Lower lobe of right lung (tissue), 2 donors: ENCODE measurements around the gene OTX1. TPM values are rescaled to one million over a fixed set of nuclear protein-coding genes. Genes with fewer than 3 reads are reported as not detected.

Experiments used
- ATAC-seq, 2 donors: fragments of 200-7000 bp; cut with Tn5 transposase; one replicate each; pipeline ENCODE4 v1.9.1; 2020 to 2022; ENCODE audit warnings: mild to moderate bottlenecking in 2 of 2, moderate library complexity in 2 of 2
- DNase-seq: peaks from one replicate; pipeline ENCODE4 v3.0.0-alpha.2; 2020
- H3K27ac ChIP-seq: fragments of 200-600 bp; one replicate; pipeline ENCODE4 v1.8.0; 2022
- H3K27me3 ChIP-seq: fragments of 200-600 bp; one replicate; pipeline ENCODE4 v1.8.0; 2022; ENCODE audit warnings: low read depth
- H3K36me3 ChIP-seq: fragments of 200-600 bp; one replicate; pipeline ENCODE4 v1.8.0; 2022; ENCODE audit warnings: mild to moderate bottlenecking
- H3K4me1 ChIP-seq: fragments of 200-600 bp; one replicate; pipeline ENCODE4 v1.8.0; 2022
- H3K4me3 ChIP-seq: fragments of 200-600 bp; one replicate; pipeline ENCODE4 v1.8.0; 2022; ENCODE audit warnings: mild to moderate bottlenecking
- H3K9me3 ChIP-seq: fragments of 200-600 bp; one replicate; pipeline ENCODE4 v1.8.0; 2022
- intact Hi-C: fragments of 100-400 bp; cut with DNase I; formaldehyde crosslinking; loops from one replicate; pipeline ENCODE4 v1.11.0; 2022
- total RNA-seq: library from RNA; stranded (reverse); fragmentation: NEBNext Ultra II Directional; extraction: Animal tissue kit (Norgen Biotek cat#: 25700); gene quantifications from one replicate; pipeline ENCODE4 v1.2.1, GENCODE V29; 2021
- TF ChIP-seq, protein P1 (sequence below): fragments of 200-600 bp; IDR thresholded peaks from one replicate; pipeline ENCODE4 v1.8.0; 2022; ENCODE audit warnings: antibody characterized with exemption, mild to moderate bottlenecking
- donor health status: DM: no; HTN: yes; CAD: no; lungs with severe emphysema.

The OTX1 gene
- total RNA-seq, 1 donor from 2014 or later = 0.27 TPM

DNA sequence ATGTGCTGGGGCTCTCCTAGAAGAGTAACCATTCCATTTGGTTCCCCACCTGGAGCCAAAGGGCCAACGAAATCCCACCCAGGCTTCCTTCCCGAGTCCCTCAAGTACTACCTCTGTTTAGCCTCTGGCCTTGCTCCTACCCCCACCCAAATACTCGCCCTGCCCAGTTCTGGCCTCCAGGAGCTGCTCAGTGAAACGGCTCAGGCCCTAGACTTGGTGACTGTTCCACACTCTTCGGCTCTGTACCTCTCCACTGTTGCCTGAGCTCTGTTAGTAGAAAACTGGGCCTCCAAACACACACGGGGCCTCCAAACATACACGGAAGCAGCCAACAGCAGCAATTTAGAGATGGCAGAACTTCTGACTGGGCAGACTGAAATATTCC, 4.2 kb downstream of the OTX1 start:
- ATAC-seq = no peak
- no peaks in the 10 kb centered on the region for H3K36me3 ChIP-seq
- H3K9me3 ChIP-seq = no peaks in the 10 kb centered on the region
- TF ChIP-seq, protein P1, sequence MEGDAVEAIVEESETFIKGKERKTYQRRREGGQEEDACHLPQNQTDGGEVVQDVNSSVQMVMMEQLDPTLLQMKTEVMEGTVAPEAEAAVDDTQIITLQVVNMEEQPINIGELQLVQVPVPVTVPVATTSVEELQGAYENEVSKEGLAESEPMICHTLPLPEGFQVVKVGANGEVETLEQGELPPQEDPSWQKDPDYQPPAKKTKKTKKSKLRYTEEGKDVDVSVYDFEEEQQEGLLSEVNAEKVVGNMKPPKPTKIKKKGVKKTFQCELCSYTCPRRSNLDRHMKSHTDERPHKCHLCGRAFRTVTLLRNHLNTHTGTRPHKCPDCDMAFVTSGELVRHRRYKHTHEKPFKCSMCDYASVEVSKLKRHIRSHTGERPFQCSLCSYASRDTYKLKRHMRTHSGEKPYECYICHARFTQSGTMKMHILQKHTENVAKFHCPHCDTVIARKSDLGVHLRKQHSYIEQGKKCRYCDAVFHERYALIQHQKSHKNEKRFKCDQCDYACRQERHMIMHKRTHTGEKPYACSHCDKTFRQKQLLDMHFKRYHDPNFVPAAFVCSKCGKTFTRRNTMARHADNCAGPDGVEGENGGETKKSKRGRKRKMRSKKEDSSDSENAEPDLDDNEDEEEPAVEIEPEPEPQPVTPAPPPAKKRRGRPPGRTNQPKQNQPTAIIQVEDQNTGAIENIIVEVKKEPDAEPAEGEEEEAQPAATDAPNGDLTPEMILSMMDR = no peak
- peaks cover 79% of the 10 kb centered on the region for H3K4me1 ChIP-seq
- no peak for DNase-seq
- no peak overlapping the region for H3K4me3 ChIP-seq
- intact Hi-C loops = no loop called here
- H3K27ac ChIP-seq = no peak overlapping the region
- H3K27me3 ChIP-seq = peaks cover 100% of the 10 kb centered on the region

DNA sequence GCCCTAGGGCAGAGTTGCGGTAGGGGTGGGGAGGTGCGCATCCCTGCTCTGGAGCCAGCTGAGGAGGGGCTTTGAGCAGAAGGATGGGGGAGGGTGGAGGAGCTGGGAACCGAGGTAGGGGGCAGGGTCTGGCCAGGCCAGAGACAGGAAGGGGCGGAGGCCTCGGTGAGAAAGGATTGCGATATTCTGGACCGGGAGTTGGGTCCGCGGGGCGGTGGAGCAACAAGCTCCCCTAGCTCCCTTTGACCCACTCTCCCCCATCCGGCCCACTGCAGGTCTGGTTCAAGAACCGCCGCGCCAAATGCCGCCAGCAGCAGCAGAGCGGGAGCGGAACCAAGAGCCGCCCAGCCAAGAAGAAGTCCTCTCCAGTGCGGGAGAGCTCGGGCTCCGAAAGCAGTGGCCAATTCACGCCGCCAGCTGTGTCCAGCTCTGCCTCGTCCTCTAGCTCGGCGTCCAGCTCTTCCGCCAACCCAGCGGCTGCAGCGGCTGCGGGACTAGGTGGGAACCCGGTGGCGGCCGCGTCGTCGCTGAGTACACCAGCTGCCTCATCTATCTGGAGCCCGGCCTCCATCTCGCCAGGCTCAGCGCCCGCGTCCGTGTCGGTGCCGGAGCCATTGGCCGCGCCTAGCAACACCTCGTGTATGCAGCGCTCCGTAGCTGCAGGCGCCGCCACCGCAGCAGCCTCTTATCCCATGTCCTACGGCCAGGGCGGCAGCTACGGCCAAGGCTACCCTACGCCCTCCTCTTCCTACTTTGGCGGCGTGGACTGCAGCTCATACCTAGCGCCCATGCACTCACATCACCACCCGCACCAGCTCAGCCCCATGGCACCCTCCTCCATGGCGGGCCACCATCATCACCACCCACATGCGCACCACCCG, 4.8 kb downstream of the OTX1 start:
- Histone ChIP-seq H3K4me3 (peak overlapping the region; percentile 29), H3K9me3 (no peaks in the 10 kb centered on the region)
- ATAC-seq = no peak

DNA sequence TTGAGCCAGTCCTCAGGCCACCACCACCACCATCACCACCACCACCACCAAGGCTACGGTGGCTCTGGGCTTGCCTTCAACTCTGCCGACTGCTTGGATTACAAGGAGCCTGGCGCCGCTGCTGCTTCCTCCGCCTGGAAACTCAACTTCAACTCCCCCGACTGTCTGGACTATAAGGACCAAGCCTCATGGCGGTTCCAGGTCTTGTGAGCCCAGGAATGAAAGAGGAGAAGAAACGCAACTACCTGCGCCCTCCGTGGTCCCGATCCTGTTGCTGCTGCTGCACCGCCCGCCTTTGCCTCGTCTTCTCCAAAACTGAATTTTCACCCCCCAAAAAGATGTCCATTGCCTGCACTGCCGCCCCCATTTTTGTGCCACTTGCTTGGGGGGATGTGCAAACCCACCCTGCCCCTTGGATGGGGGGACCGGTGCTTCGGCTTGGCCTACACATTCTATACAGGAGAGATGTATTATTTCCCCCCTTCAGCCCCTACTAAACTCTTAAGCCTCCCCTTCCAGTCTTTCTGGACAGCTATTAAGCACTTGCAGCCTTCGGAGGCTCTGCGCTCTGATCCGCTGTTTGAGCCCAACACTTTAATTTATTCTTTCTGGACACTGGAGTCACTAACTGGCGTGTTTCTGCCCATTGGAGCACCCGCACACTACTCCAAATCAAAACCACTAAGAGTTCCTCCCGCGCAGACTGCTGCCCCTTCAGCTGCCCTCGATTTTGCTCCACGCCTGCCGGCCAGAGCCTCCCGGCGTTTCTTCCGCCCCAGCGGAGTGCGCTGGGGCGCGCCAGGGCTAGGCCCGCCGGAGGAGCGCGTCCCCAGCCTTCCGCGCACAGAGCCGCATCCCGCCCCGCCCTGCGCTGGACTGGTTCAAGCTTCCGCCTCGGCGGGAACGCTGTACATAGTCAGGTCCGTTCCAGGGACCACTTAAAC, 5.7 kb downstream of the OTX1 start:
- TF ChIP-seq, protein P1 = no peak
- Histone ChIP-seq H3K4me1 (peaks cover 69% of the 10 kb centered on the region), H3K36me3 (no peaks in the 10 kb centered on the region), H3K4me3 (peak overlapping the region; percentile 14), H3K27me3 (peaks cover 100% of the 10 kb centered on the region), H3K27ac (no peak overlapping the region), H3K9me3 (no peaks in the 10 kb centered on the region)
- intact Hi-C loops = no loop called here
- DNase-seq = no peak
- peak in 1 of 2 donors; percentile 39 for ATAC-seq

More for the DNA sequence above, 4.8 kb downstream of the OTX1 start:
- H3K27me3 ChIP-seq = peaks cover 100% of the 10 kb centered on the region
- no peaks in the 10 kb centered on the region for H3K36me3 ChIP-seq
- intact Hi-C loops = no loop called here
- TF ChIP-seq, protein P1 = no peak
- DNase-seq = no peak
- peaks cover 77% of the 10 kb centered on the region for H3K4me1 ChIP-seq
- H3K27ac ChIP-seq = no peak overlapping the region

DNA sequence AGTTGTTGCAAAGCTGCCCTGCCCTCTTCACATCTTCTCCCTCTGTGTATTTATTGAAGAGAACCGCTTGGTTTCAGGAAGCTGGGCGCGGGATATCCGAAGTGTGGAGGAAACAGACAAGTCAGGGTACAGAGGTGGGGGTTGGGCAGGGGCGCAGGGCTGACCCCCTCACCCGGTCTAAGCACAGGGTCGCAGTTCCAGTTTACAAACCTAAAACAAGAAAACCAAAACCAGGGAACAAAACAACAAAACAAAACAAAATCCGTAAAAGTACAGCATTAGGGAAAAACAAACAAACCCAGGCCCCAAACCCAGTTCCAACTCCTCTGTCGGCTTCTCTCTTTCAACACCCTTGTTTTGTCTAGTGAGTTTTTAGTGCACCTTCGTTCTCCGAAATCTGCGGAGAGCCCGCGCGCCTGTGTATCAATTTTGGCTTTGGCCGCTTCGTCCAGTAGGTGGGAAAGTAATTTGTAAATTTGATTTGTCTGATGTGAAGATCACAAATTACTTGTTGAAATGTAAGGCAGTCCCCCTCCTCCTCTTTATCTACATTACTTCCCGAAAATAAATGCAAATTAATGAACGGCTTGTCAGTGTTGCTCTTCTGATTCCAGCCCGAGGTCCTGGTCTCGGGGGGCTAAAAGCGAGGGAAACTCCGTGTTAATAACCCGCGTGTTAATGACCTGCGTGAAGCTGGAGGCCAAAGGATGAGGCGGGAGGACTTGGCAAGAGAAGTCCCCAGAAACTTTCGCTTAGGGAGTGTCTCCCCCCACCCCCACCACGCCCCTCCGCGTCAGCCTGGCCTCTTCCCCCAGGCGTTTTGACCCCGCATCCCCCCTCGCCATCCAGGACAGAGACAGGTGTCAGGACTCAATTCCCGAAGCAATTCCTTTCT, 6.9 kb downstream of the OTX1 start:
- Histone ChIP-seq H3K36me3 (no peaks in the 10 kb centered on the region), H3K9me3 (no peaks in the 10 kb centered on the region), H3K27ac (no peak overlapping the region), H3K27me3 (peaks cover 100% of the 10 kb centered on the region), H3K4me3 (peak overlapping the region; percentile 14), H3K4me1 (peaks cover 69% of the 10 kb centered on the region)
- intact Hi-C loops = no loop called here
- ATAC-seq (no peak), DNase-seq (no peak)
- TF ChIP-seq, protein P1 = no peak
